ENCODE measurements around the gene GP1BB.

DNA sequence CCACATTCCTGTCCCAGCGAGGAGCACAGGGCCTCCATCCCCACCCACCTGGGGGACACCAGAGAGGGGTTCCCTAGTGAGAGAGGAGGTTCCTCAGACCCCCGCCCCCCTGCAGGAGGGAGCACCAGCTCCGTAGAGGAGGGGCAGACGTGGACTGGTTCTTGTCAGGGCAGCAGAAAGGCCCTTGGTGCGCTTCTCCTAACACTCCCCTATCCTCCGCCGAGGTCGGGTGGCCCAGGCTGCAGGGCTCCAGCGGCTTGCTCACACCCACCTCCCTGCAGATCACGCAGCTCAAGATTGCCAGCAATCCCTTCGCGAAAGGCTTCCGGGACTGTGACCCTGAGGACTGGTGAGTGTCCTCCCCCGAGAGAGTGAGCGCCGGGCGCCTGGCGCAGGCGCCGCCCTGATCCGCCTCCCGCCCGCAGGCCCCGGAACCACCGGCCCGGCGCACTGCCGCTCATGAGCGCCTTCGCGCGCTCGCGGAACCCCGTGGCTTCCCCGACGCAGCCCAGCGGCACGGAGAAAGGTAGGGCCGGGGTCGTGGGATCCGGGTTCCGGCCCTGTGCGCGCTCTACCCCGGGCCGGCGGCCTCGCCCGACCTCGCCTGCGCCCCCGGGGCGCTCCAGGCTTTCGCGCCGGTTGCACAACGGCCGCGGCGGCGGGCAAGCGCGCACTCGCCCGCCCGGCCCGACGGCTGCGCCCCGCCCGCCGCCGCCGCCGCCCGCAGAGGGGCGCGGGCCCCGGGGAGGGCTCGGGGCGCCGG lies 42.3 kb downstream of the GP1BB start:
- TF ChIP-seq, protein P1, sequence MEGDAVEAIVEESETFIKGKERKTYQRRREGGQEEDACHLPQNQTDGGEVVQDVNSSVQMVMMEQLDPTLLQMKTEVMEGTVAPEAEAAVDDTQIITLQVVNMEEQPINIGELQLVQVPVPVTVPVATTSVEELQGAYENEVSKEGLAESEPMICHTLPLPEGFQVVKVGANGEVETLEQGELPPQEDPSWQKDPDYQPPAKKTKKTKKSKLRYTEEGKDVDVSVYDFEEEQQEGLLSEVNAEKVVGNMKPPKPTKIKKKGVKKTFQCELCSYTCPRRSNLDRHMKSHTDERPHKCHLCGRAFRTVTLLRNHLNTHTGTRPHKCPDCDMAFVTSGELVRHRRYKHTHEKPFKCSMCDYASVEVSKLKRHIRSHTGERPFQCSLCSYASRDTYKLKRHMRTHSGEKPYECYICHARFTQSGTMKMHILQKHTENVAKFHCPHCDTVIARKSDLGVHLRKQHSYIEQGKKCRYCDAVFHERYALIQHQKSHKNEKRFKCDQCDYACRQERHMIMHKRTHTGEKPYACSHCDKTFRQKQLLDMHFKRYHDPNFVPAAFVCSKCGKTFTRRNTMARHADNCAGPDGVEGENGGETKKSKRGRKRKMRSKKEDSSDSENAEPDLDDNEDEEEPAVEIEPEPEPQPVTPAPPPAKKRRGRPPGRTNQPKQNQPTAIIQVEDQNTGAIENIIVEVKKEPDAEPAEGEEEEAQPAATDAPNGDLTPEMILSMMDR (IDR thresholded peaks at IDR 0.05) = no peak
- TF ChIP-seq POLR2A (IDR thresholded peaks at IDR 0.05) = no peak
